Heart left ventricle (tissue), 13 donors: ENCODE results near the gene CYP11A1.

Source experiments
- POLR2A ChIP-seq, 2 donors: fragments of 450-650 bp; IDR thresholded peaks; one replicate each; pipeline ENCODE4 v1.6.1; 2017; ENCODE audit warnings: antibody characterized with exemption in 2 of 2, mild to moderate bottlenecking in 2 of 2, moderate library complexity in 2 of 2
- TF ChIP-seq, protein P1 (sequence below), 12 donors: fragments of 200-600 bp; sonication (generic) in 4 of 12; IDR thresholded peaks; one replicate each; pipeline versions ENCODE4 v1.5.0 to v1.8.0; 2018 to 2022; ENCODE audit warnings: antibody characterized with exemption in 12 of 12, mild to moderate bottlenecking in 5 of 12
- donor health status: ischemic (EF 13 %, LVEDD 7.1; RV severe dilation, severe dysfunction).
- donor health status: DM: no; HTN: yes; CAD: no.
- donor health status: DM: no; HTN: no; CAD: no.
- donor health status: ischemic (EF 25% LVEDD 6.9; RV normal size, moderate dysfunction).
- donor health status: ischemic (EF 25% LVEDD 5.7; RV mildly dilated, moderate dysfunction).
- donor health status: ischemic (EF 35%, LVEDD 5.7; RV mildly dilated, moderate dysfunction).
- donor health status: nonischemic (EF 11% LVEDD 7.7; RV severe dilation, severe dysfunction).
- donor health status: DM: yes; HTN: yes; CAD: no.
- donor health status: PGD.
- donor health status: ischemic (EF 29% LVEDD 5.4; RV normal size, mild dysfunction).
- donor health status: nonischemic (EF 23%, LVEDD 6.1; RV moderate dilation, normal function).

DNA sequence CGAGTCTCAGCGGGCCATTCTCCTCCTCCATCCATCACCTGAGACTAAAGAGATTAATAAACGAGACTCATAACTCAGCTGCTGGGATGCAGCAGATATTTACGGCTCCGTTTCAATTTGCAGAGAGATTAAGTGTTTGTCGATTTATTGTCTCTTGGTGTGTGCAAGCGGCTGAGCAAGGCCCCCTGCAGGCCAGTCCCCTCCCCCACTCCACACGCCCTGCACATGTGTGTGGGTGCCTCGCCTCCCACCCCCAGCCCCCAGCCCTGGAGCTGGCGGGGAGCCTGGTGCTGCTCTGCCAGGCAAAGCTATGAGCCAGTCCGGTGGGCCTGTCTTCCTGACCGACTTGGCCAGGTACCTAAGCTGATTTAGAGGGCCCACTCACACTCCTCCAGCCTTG, 63.0 kb downstream of the CYP11A1 start:
- TF ChIP-seq, protein P1, sequence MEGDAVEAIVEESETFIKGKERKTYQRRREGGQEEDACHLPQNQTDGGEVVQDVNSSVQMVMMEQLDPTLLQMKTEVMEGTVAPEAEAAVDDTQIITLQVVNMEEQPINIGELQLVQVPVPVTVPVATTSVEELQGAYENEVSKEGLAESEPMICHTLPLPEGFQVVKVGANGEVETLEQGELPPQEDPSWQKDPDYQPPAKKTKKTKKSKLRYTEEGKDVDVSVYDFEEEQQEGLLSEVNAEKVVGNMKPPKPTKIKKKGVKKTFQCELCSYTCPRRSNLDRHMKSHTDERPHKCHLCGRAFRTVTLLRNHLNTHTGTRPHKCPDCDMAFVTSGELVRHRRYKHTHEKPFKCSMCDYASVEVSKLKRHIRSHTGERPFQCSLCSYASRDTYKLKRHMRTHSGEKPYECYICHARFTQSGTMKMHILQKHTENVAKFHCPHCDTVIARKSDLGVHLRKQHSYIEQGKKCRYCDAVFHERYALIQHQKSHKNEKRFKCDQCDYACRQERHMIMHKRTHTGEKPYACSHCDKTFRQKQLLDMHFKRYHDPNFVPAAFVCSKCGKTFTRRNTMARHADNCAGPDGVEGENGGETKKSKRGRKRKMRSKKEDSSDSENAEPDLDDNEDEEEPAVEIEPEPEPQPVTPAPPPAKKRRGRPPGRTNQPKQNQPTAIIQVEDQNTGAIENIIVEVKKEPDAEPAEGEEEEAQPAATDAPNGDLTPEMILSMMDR (IDR thresholded peaks at IDR 0.05) = no peak
- no peak for TF ChIP-seq POLR2A (IDR thresholded peaks at IDR 0.05)
